AG04450 (cell line): ENCODE results near the gene CENPVL1. TPM values are rescaled to one million over a fixed set of nuclear protein-coding genes. Genes with fewer than 3 reads are reported as not detected.
"Not testable (repeated sequence)": the region's sequence is repeated elsewhere in the genome, so short reads cannot be mapped to it uniquely, and the experiment has no call there.

Experiments
- CTCF ChIA-PET: fragments of 300-600, 350-600 bp; formaldehyde crosslinking; extraction: SDS; loops from one replicate; lab custom pipeline; 2022; ENCODE audit warnings: antibody characterized with exemption, inconsistent platforms; lab: Charles Lee
- POLR2A ChIA-PET: fragments of 350-600 bp; formaldehyde crosslinking; extraction: SDS; loops from one replicate; lab custom pipeline; 2021; ENCODE audit warnings: antibody characterized with exemption, inconsistent platforms; lab: Yijun Ruan, JAX
- DNase-seq: peaks from one replicate; pipeline ENCODE4 v3.0.0-alpha.2; 2011; ENCODE audit warnings: low read depth, low spot score
- H3K27ac ChIP-seq: one replicate; pipeline ENCODE4 v1.5.1; 2012; ENCODE audit warnings: low read depth, low read length, control low read depth
- H3K27me3 ChIP-seq: one replicate; pipeline ENCODE4 v1.6.0; 2012; ENCODE audit warnings: low read length; ENCODE audit not compliant: control insufficient read depth, insufficient read depth
- H3K4me3 ChIP-seq: 2 replicates; pipeline ENCODE4 v1.5.1; 2011; ENCODE audit warnings: mild to moderate bottlenecking, low read depth, low read length, control low read depth
- H3K9me3 ChIP-seq: 2 replicates; pipeline ENCODE4 v1.5.1; 2012; ENCODE audit warnings: low read length; ENCODE audit not compliant: control insufficient read depth, insufficient read depth
- CTCF ChIP-seq: IDR thresholded peaks from 2 replicates; pipeline ENCODE4 v1.5.1; 2011; ENCODE audit warnings: low read depth, low read length, control low read depth, inconsistent platforms
- polyA plus RNA-seq: library from polyadenylated mRNA; depleted of rRNA; stranded (reverse); fragments of >200 nt; gene quantifications from 2 replicates; pipeline ENCODE4 v1.2.3, GENCODE V29; 2011

CENPVL1 gene
- polyA plus RNA-seq, 1 experiment: not detected

- no peak for TF ChIP-seq CTCF
- DNase-seq: no peak
- ChIA-PET POLR2A (no interaction called here), CTCF (no interaction called here)
- H3K27me3 ChIP-seq: no peaks in the 10 kb centered on the region
- H3K9me3 ChIP-seq: no peaks in the 10 kb centered on the region
- H3K4me3 ChIP-seq: no peak overlapping the region
- H3K27ac ChIP-seq: no peak overlapping the region
Measured at GRCh38 chrX:51697397-51697796, 12.9 kb upstream of the CENPVL1 start.

GRCh38 chrX:51712943-51713647 is 2.8 kb downstream of the CENPVL1 start:
- H3K9me3 ChIP-seq, CTCF ChIA-PET, POLR2A ChIA-PET, H3K27me3 ChIP-seq, DNase-seq, H3K4me3 ChIP-seq, H3K27ac ChIP-seq: not testable (repeated sequence)

- Histone ChIP-seq H3K9me3 (no peaks in the 10 kb centered on the region), H3K4me3 (no peak overlapping the region), H3K27ac (no peak overlapping the region), H3K27me3 (no peaks in the 10 kb centered on the region)
- ChIA-PET CTCF (no interaction called here), POLR2A (no interaction called here)
- no peak for DNase-seq
- no peak for TF ChIP-seq CTCF
Measured at GRCh38 chrX:51728202-51728601, 17.9 kb downstream of the CENPVL1 start.

- DNase-seq: no peak
- ChIA-PET CTCF (no interaction called here), POLR2A (no interaction called here)
- no peaks in the 10 kb centered on the region for H3K9me3 ChIP-seq
- H3K4me3 ChIP-seq: no peak overlapping the region
- TF ChIP-seq CTCF: no peak
- H3K27ac ChIP-seq: no peak overlapping the region
- no peaks in the 10 kb centered on the region for H3K27me3 ChIP-seq
Measured at GRCh38 chrX:51737091-51737490, 26.8 kb downstream of the CENPVL1 start.

GRCh38 chrX:51742586-51742985 is 32.3 kb downstream of the CENPVL1 start:
- no peak for DNase-seq
- H3K27ac ChIP-seq: no peak overlapping the region
- no peak for TF ChIP-seq CTCF
- no peaks in the 10 kb centered on the region for H3K27me3 ChIP-seq
- POLR2A ChIA-PET: no interaction called here
- no peak overlapping the region; the same call in 1 of the 2 replicates for H3K4me3 ChIP-seq
- CTCF ChIA-PET: no interaction called here
- H3K9me3 ChIP-seq: no peaks in the 10 kb centered on the region; the same call in 1 of the 2 replicates
